PC-9 (cell line): ENCODE results near the gene DALRD3.

Source experiments
- CTCF ChIP-seq: fragments of 200-600 bp; sonication (generic); conservative IDR thresholded peaks from 2 replicates; pipeline ENCODE4 v1.6.1; 2017; ENCODE audit warnings: mixed run types, antibody characterized with exemption, mild to moderate bottlenecking, moderate library complexity
- EZH2 ChIP-seq: fragments of 200-600 bp; sonication (generic); IDR thresholded peaks from 2 replicates; pipeline ENCODE4 v1.8.0; 2017; ENCODE audit warnings: antibody characterized with exemption, low read depth

DNA sequence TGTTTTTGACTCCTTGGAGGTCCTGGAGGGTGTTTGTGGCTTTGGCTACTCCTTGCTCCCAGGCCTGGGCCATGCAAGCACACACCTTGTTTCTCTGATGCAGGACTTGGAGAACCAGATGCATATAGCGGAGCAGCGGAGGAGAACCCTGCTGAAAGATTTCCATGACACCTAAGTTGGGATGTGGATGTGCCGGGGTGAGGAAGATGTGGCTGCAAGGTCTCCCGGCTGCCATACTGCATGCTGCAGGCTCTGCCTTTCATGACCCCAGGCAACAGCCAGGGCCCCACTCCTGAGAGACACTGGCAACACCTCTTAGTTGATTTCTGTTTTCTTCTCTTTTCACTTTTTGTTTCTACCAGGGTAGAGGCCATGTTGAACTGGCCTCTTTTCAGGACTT lies 35.3 kb downstream of the DALRD3 start:
- TF ChIP-seq CTCF (no peak), EZH2 (no peak)
